HepG2 (cell line): ENCODE measurements around the gene MAP3K8. TPM values are rescaled to one million over a fixed set of nuclear protein-coding genes. Genes with fewer than 3 reads are reported as not detected.

ENCODE experiments used
- GATAD2A ChIP-seq: IDR thresholded peaks from 2 replicates; pipeline ENCODE4 v1.6.1; 2016
- MLXIP ChIP-seq: sonication (generic); formaldehyde crosslinking; IDR thresholded peaks from 2 replicates; pipeline ENCODE4 v1.9.0; 2021; ENCODE audit warnings: missing genetic modification reagents, borderline replicate concordance
- MTF1 ChIP-seq: sonication (generic); formaldehyde crosslinking; IDR thresholded peaks from 2 replicates; pipeline ENCODE4 v1.5.0; 2020; ENCODE audit warnings: missing genetic modification reagents
- NFE2L1 ChIP-seq: sonication (generic); formaldehyde crosslinking; IDR thresholded peaks from 2 replicates; pipeline ENCODE4 v1.4.0; 2020; ENCODE audit warnings: missing genetic modification reagents, mild to moderate bottlenecking, borderline replicate concordance
- NR0B2 ChIP-seq: sonication (generic); formaldehyde crosslinking; IDR thresholded peaks from 2 replicates; pipeline ENCODE4 v1.4.0; 2020; ENCODE audit warnings: mild to moderate bottlenecking, missing genetic modification reagents
- POLR2G ChIP-seq: fragments of 200-400 bp; formaldehyde crosslinking; IDR thresholded peaks from 2 replicates; pipeline ENCODE4 v1.6.1; 2018; ENCODE audit warnings: mild to moderate bottlenecking, low read depth, low read length, moderate library complexity
- SKIL ChIP-seq: sonication (generic); formaldehyde crosslinking; IDR thresholded peaks from 2 replicates; pipeline ENCODE4 v1.8.0; 2022; ENCODE audit warnings: missing genetic modification reagents, mild to moderate bottlenecking, moderate library complexity, borderline replicate concordance
- SOX13 ChIP-seq, 3 experiments: fragments of 450-650 bp in 1 of 3; sonication (generic) in 1 of 3; formaldehyde crosslinking in 1 of 3; IDR thresholded peaks in 2 of 3; conservative IDR thresholded peaks in 1 of 3; 2 replicates each; pipeline versions ENCODE4 v1.5.0 to v1.6.1; 2016 to 2020; ENCODE audit warnings: antibody characterized with exemption in 1 of 3, mild to moderate bottlenecking in 1 of 3, missing compliant biosample characterization in 1 of 3, missing genetic modification reagents in 1 of 3, moderate library complexity in 1 of 3
- TRIM22 ChIP-seq: fragments of 450-650 bp; IDR thresholded peaks from 2 replicates; pipeline ENCODE4 v1.6.1; 2017
- ZBTB20 ChIP-seq: sonication (generic); formaldehyde crosslinking; IDR thresholded peaks from 2 replicates; pipeline ENCODE4 v1.8.1; 2023; ENCODE audit warnings: missing genetic modification reagents, low read depth, mild to moderate bottlenecking, borderline replicate concordance
- ZFP36L2 ChIP-seq: sonication (generic); formaldehyde crosslinking; IDR thresholded peaks from 2 replicates; pipeline ENCODE4 v1.4.0; 2020; ENCODE audit warnings: missing genetic modification reagents
- ZMYM3 ChIP-seq: sonication (generic); formaldehyde crosslinking; IDR thresholded peaks from 2 replicates; pipeline ENCODE4 v1.5.1; 2020; ENCODE audit warnings: mild to moderate bottlenecking, missing genetic modification reagents
- ZNF143 ChIP-seq: sonication (generic); formaldehyde crosslinking; IDR thresholded peaks from 2 replicates; pipeline ENCODE4 v1.4.0; 2020; ENCODE audit warnings: missing genetic modification reagents
- ZNF333 ChIP-seq: sonication (generic); formaldehyde crosslinking; IDR thresholded peaks from 2 replicates; pipeline ENCODE4 v1.4.0; 2020; ENCODE audit warnings: mild to moderate bottlenecking, missing genetic modification reagents, borderline replicate concordance
- ZNF572 ChIP-seq: sonication (generic); formaldehyde crosslinking; IDR thresholded peaks from 2 replicates; pipeline ENCODE4 v1.5.1; 2020; ENCODE audit warnings: mild to moderate bottlenecking, missing genetic modification reagents
- ZNF616 ChIP-seq: sonication (generic); formaldehyde crosslinking; IDR thresholded peaks from 2 replicates; pipeline ENCODE4 v1.5.0; 2020; ENCODE audit warnings: low read depth, mild to moderate bottlenecking, missing genetic modification reagents
- ZNF747 ChIP-seq: sonication (generic); formaldehyde crosslinking; IDR thresholded peaks from 2 replicates; pipeline ENCODE4 v1.8.1; 2023; ENCODE audit warnings: missing genetic modification reagents, mild to moderate bottlenecking, borderline replicate concordance
- polyA plus RNA-seq, 8 experiments: library from polyadenylated mRNA; depleted of rRNA in 3 of 8; stranded (reverse) in 7 of 8; unstranded in 1 of 8; fragments of >200 nt; fragmentation: Illumina TruSeq in 4 of 8; extraction: Trizol in 4 of 8; gene quantifications; 2 replicates each; pipeline versions ENCODE4 v1.2.1 to v1.2.3, GENCODE V29; 2011 to 2016; ENCODE audit warnings: low read depth in 4 of 8, missing spikeins in 1 of 8, mixed read lengths in 1 of 8; ENCODE audit not compliant: insufficient read depth in 1 of 8
- total RNA-seq, 5 experiments: library from RNA; depleted of rRNA; stranded (reverse); fragments of >200 nt; fragmentation: Illumina TruSeq; extraction: Trizol; gene quantifications; 2 replicates each; pipeline ENCODE4 v1.2.3, GENCODE V29; 2016; ENCODE audit warnings: low read depth in 1 of 5
- TF ChIP-seq, protein P1 (sequence below): sonication (generic); formaldehyde crosslinking; IDR thresholded peaks from 2 replicates; pipeline ENCODE4 v1.4.0; 2020; ENCODE audit warnings: missing genetic modification reagents, borderline replicate concordance

Gene MAP3K8
- total and polyA plus RNA-seq, 2 of the 13 experiments (the other 11 are each of a cell fraction or from before 2014, with no cell fraction given) = 19.3 to 37.9 TPM

- TF ChIP-seq ZFP36L2 (CRISPR knock-in tag) (no peak), ZNF747 (CRISPR knock-in tag) (peak; percentile 76; the same call in 1 of the 2 replicates), MLXIP (CRISPR knock-in tag) (no peak), GATAD2A (CRISPR knock-in tag) (no peak), NFE2L1 (CRISPR knock-in tag) (no peak), ZNF572 (CRISPR knock-in tag) (no peak), SKIL (peak; percentile 67; the same call in 1 of the 2 replicates), ZMYM3 (CRISPR knock-in tag) (no peak), MTF1 (no peak; the same call in 1 of the 2 replicates), POLR2G (peak; percentile 86), SOX13 (IDR thresholded peaks at IDR 0.05) (no peak), SOX13 (CRISPR knock-in tag; conservative IDR thresholded peaks at IDR 0.05 in 1 of 2, IDR thresholded peaks at IDR 0.05 in 1 of 2) (peak in 1 of 2 experiments; percentile 51; a peak in 1 of 4 replicates), ZBTB20 (peak; percentile 6; the same call in 1 of the 2 replicates), ZNF143 (peak; percentile 30; the same call in 1 of the 2 replicates), TRIM22 (no peak), ZNF333 (peak; percentile 79; the same call in 1 of the 2 replicates), NR0B2 (CRISPR knock-in tag) (no peak), ZNF616 (0 out of 2 replicates have a peak, but pooled peaks have one; percentile 0)
- TF ChIP-seq, protein P1, sequence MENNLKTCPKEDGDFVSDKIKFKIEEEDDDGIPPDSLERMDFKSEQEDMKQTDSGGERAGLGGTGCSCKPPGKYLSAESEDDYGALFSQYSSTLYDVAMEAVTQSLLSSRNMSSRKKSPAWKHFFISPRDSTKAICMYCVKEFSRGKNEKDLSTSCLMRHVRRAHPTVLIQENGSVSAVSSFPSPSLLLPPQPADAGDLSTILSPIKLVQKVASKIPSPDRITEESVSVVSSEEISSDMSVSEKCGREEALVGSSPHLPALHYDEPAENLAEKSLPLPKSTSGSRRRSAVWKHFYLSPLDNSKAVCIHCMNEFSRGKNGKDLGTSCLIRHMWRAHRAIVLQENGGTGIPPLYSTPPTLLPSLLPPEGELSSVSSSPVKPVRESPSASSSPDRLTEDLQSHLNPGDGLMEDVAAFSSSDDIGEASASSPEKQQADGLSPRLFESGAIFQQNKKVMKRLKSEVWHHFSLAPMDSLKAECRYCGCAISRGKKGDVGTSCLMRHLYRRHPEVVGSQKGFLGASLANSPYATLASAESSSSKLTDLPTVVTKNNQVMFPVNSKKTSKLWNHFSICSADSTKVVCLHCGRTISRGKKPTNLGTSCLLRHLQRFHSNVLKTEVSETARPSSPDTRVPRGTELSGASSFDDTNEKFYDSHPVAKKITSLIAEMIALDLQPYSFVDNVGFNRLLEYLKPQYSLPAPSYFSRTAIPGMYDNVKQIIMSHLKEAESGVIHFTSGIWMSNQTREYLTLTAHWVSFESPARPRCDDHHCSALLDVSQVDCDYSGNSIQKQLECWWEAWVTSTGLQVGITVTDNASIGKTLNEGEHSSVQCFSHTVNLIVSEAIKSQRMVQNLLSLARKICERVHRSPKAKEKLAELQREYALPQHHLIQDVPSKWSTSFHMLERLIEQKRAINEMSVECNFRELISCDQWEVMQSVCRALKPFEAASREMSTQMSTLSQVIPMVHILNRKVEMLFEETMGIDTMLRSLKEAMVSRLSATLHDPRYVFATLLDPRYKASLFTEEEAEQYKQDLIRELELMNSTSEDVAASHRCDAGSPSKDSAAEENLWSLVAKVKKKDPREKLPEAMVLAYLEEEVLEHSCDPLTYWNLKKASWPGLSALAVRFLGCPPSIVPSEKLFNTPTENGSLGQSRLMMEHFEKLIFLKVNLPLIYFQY (CRISPR knock-in tag) = peak; percentile 30; the same call in 1 of the 2 replicates
Observed at GRCh38 chr10:30433730-30434272, at the start of gene MAP3K8 (continued).
